NCI-H187 treated with DMSO at 0.1 percent for 48 hours (cell line): ENCODE measurements around the gene DNAJC30.
A peak's percentile ranks its signal among the peaks of the same experiment; 100 is the strongest.
"Not testable (repeated sequence)": the region's sequence is repeated elsewhere in the genome, so short reads cannot be mapped to it uniquely, and the experiment has no call there.

ENCODE experiments used
- DNase-seq: peaks from one replicate; lab custom pipeline; 2025; lab: John Stamatoyannopoulos, UW

Gene DNAJC30

DNA sequence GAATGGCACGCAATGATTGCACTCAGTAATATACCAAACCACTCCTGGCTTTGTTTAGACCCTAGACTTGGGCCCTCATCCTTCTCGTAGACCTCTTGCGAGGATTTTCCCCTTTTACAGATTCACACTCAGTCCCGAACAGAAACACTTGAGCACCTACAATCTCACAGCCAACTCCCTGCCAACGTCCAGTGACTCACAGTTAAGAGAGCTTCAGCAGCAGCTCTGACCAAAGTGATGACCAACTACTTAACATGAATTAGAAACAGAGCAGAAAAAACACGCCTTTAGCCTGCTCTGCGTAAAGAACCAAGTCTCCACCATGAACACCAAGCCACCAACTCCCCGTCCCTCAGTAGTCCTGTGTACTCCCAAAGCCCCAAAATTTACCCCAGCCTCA is 2.2 kb downstream of the DNAJC30 start:
- no peak for DNase-seq

DNA sequence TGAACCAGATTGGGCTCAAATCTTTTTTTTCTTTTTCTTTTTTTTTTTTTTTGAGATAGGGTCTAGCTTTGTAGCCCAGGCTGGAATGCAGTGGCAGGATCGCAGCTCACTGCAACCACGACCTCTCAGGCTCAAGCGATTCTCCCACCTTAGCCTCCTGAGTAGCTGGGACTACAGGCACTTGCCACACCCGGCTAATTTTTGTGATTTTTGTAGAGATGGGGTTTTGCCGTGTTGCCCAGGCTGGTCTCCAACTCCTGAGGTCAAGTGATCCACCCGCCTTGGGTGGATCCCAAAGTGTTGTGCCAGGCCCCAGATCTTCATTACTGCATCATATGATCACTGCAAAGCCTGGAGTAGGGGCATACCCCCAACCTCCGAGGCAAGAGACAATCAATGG is 2.8 kb downstream of the DNAJC30 start:
- no peak for DNase-seq

DNA sequence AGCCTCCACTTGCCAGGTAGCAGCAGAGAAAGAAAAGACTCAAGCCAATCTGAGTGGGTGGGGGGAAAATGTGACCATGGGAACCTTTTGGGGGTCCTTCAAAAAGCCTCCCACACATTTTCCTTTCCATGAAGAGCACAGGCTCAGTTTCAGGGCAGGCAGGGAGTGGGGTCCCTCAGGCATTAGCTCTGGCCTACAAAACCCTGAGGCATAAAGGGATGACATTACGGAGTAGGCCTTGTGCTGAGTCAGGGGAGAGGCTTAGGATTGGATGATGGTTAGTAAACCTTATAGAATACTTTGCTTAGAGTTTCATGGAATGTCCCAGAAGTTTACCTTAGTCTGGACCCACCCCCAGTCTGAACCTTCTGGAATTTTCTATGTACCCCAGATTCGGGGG is 3.5 kb downstream of the DNAJC30 start:
- no peak for DNase-seq

DNA sequence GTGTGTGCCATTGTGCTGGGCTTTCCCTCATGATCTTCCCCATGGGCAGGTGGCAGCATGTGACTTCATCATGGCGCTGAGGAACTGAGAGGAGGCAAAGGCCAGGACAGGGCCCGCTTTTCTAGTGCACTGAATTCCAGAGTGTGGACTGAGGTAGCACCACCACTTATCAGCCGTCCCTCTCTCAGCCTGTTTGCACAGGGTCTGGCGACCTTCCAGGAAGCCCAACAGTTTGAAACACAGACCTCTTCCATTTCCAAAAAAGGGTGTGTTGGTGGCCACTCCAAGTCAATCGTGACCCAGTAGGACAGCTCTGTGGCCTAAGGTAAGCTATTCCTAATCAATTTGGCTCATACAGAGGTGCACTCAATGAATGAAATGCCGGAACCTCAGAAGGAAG is 4.4 kb downstream of the DNAJC30 start:
- no peak for DNase-seq

DNA sequence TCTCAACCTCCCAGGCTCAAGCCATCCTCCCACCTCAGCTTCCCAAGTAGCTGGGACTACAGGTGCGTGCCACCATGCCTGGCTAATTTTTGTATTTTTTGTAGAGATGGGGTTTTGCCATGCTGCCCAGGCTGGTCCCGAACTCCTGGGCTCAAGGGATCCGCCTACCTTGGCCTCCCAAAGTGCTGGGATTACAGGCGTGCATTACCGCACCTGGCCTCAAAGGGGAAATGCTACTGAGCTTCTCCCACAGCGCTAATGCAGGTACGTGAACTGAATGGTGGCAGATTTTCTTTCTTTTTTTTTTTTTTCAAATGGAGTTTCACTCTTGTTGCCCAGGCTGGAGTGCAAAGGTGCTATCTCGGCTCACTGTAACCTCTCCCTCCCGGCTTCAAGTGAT is 7.2 kb downstream of the DNAJC30 start:
- not testable (repeated sequence) for DNase-seq

DNA sequence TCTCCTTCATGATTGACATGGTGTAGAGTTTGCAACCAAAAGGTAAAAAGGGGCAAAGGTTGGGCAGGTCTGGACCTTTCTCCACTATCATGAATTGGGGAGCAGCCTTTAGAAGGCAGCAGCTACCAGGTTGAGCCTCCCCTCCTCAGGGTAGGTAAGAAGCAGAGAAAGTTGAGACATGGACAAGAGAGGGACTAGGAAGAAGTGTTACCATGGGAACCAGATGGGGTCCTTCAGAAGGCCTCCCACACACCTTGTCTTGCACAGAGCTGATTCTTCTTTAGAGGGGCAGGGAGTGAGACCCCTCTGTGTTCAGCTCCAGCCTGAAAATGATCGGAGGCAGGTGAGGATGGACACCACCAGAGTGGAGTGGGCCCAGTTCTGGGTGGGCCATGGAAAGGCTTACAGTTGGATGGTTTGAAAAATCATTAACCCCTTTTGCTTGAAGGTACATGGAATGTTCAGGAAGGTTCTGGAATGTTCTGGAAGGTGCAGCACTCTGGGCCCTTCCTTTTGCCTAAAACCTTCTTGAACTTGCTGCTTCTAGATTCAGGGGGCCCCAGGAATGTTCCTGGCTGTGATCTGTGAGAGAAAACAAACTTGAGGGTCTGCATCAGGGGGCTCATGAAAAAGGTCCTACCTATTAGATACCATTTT is 8.7 kb downstream of the DNAJC30 start:
- no peak for DNase-seq

GRCh38 chr7:73671857-73672445 is 11.3 kb downstream of the DNAJC30 start:
- DNase-seq, result no peak

GRCh38 chr7:73671322-73671661 is 12.0 kb downstream of the DNAJC30 start:
- DNase-seq, result no peak

- no peak for DNase-seq
Observed at GRCh38 chr7:73669858-73670385, 13.3 kb downstream of the DNAJC30 start.

- DNase-seq, result no peak
Observed at GRCh38 chr7:73669288-73669701, 14.0 kb downstream of the DNAJC30 start.

GRCh38 chr7:73668886-73669230 is 14.4 kb downstream of the DNAJC30 start:
- no peak for DNase-seq

GRCh38 chr7:73668103-73668885 is 15.0 kb downstream of the DNAJC30 start:
- no peak for DNase-seq

DNA sequence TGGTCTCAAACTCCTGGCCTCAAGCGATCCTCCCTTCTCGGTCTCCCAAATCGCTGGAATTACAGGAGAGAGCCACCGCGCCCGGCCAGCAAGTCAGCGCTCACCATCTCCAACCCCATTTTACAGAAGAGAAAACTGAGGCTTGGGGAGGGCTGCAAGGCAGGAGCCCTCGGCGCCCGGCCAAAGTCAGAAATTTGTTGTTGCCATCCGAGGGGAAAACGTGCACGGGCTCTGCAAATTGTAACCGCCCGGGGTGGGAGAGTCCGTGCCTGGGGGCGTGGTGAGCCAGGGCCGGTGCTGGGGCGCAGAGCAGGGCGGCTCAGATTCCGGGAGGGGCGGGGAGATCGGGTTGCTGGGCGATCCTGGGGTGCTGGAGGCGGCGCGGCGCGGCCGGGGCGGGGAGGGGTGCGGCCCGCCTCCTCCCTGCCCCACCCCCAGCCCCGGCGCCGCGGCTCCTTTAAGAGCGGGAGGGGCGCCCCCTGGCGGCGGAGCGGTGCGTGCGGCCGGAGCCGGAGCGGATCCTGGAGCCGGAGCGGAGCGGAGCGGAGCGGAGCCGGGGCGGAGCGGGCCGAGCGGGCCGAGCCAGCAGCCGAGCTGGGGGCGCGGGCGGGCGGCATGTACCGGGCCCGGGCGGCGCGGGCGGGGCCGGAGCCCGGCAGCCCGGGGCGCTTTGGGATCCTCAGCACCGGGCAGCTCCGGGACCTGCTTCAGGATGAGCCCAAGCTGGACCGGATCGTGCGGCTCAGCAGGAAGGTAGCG is 15.7 kb downstream of the DNAJC30 start, which contains the start of gene VPS37D:
Gene VPS37D (plus strand): TSS at position 488 of the 759 bp plus-strand sequence. CDS start 128 bp downstream, at position 616.
- DNase-seq, result peak; percentile 24

- no peak for DNase-seq
Observed at GRCh38 chr7:73663033-73663432, 20.2 kb downstream of the DNAJC30 start.

DNA sequence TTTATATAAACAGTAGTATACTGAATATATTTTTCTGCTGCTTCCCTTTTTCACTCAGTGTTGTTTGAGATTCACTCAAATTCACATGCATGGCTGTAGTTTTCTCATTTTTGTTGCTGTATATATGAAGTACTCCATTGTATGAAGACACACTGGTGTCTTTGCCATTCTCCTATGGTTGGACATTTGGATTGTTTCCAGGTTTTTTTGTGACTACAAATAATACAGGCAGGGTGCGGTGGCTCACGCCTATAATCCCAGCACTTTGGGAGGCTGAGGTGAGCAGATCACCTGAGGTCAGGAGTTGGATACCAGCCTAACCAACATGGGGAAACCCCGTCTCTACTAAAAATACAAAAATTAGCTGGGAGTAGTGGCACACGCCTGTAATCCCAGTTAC is 22.7 kb downstream of the DNAJC30 start:
- not testable (repeated sequence) for DNase-seq

DNA sequence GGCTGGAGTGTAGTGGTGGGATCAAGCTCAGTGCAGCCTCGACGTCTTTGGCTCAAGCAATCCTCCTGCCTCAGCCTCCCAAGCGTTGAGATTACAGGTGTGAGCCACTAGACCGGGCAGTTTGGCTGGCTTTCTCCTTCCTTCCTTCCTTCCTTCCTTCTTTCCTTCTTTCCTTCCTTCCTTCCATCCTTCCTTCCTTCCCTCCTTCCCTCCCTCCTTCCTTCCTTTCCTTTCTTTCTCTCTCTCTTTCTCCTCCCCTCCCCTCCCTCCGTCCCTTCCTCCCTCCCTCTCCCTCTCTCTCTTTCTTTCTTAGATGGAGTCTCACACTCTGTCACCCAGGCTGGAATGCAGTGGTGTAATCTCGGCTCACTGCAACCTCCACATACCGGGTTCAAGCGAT is 23.3 kb downstream of the DNAJC30 start:
- no peak for DNase-seq

DNA sequence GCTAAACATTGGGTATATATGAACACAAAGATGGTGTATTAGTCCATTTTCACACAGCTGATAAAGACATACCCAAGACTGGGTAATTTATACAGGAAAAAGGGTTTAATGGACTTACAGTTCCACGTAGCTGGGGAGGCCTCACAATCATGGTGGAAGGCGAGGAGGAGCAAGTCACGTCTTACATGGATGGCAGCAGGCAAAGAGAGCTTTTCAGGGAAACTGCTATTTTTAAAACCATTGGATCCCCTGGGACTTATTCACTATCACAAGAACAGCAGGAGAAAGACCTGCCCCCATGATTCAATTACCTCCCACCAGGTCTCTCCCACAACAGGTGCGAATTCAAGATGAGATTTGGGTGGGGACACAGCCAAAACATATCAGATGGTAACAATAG is 27.9 kb downstream of the DNAJC30 start:
- not testable (repeated sequence) for DNase-seq

DNA sequence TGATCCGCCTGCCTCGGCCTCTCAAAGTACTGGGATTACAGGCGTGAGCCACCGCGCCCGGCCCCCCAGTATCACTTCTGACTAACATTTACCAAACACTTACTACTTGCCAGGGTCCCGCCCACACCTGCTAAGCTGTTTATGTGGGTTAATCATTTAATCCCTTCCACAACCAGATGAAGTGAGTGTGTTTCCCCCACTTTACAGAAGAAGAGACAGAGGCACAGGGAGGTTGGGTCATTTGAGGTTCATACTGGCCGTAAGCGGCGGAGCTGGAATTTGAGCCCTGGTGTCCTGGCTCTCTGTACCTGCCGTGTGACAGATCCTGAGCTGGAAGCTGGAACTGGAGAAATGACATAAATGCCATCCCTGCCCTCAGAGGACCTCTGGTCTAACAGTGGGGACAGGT is 30.7 kb downstream of the DNAJC30 start:
- no peak for DNase-seq

DNA sequence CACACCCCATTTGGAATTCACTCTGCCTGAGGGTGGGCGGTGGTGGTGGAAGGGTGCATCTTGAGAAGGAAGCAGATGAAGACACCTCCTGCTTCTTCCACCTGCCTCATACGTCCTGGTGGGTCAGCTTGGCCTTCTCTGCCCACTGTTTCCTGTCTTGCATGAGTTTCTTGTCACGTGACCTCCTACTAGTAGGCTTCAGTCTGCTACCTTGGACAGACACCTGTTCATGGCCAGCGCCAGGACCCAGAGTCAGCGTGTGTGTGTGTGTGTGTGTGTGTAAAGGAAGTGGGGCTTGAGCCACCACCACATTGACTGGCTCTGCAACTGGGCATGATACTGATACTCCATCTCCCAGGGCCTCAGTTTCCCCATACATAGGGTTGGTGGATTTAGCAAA is 32.7 kb downstream of the DNAJC30 start:
- DNase-seq, result no peak

- DNase-seq, result no peak
Observed at GRCh38 chr7:73649576-73649975, 33.7 kb downstream of the DNAJC30 start.

GRCh38 chr7:73648593-73649332 is 34.5 kb downstream of the DNAJC30 start:
- DNase-seq, result no peak
